H1 (cell line): ENCODE measurements around the gene POLR2F. TPM values are rescaled to one million over a fixed set of nuclear protein-coding genes. Genes with fewer than 3 reads are reported as not detected.

ENCODE experiments used
- CTCF ChIA-PET: fragments of 300-600 bp; sonication (Branson Sonifier 250); formaldehyde crosslinking; loops from one replicate; lab custom pipeline; 2021; ENCODE audit not compliant: partially characterized antibody; lab: Charles Lee
- POLR2A ChIA-PET: fragments of 300-600 bp; sonication (Branson Sonifier 250); formaldehyde crosslinking; loops from one replicate; lab custom pipeline; 2021; ENCODE audit warnings: inconsistent platforms; ENCODE audit not compliant: partially characterized antibody; lab: Charles Lee
- DNase-seq, 2 experiments: peaks; one replicate each; pipeline versions ENCODE4 v3.0.0 to v3.0.0-alpha.2; 2010 to 2022; ENCODE audit warnings: low spot score in 2 of 2, low read depth in 1 of 2, mixed read lengths in 1 of 2
- FAIRE-seq: peaks from 2 replicates; lab custom pipeline; 2011; peaks lifted over from hg19 to GRCh38; lab: Jason Lieb, UNC
- H2AFZ ChIP-seq: 2 replicates; pipeline ENCODE4 v1.8.1; 2012; ENCODE audit warnings: low read length, inconsistent platforms
- H2AK5ac ChIP-seq: 2 replicates; pipeline ENCODE4 v1.6.1; 2013; ENCODE audit warnings: low read depth, low read length
- H2BK120ac ChIP-seq: replicated peaks from 2 replicates; pipeline ENCODE3; 2013; ENCODE audit warnings: low read depth, low read length, inconsistent platforms
- H2BK12ac ChIP-seq: 2 replicates; pipeline ENCODE4 v1.6.1; 2013; ENCODE audit warnings: low read depth, low read length
- H2BK15ac ChIP-seq: 2 replicates; pipeline ENCODE4 v1.6.1; 2013; ENCODE audit warnings: low read length
- H2BK20ac ChIP-seq: 2 replicates; pipeline ENCODE4 v1.6.1; 2013; ENCODE audit warnings: low read length
- H2BK5ac ChIP-seq: 2 replicates; pipeline ENCODE4 v1.6.1; 2013; ENCODE audit warnings: low read depth, low read length
- H3K14ac ChIP-seq: 2 replicates; pipeline ENCODE4 v1.6.1; 2013; ENCODE audit warnings: inconsistent platforms; ENCODE audit not compliant: insufficient read length
- H3K18ac ChIP-seq: 2 replicates; pipeline ENCODE4 v1.6.1; 2013; ENCODE audit warnings: low read length; ENCODE audit errors: extremely low read depth
- H3K23ac ChIP-seq: 2 replicates; pipeline ENCODE4 v1.6.1; 2013; ENCODE audit warnings: inconsistent platforms; ENCODE audit not compliant: insufficient read length
- H3K23me2 ChIP-seq: 2 replicates; pipeline ENCODE4 v1.6.1; 2013; ENCODE audit warnings: low read depth, low read length
- H3K27ac ChIP-seq: 2 replicates; pipeline ENCODE4 v1.6.1; 2011; ENCODE audit warnings: low read depth, low read length, inconsistent platforms
- H3K27me3 ChIP-seq, 4 experiments: replicated peaks in 1 of 4; 1 replicate in 1 of 4; 2 replicates in 3 of 4; pipeline versions ENCODE4 v1.6.1 to v1.8.1; 2011 to 2013; ENCODE audit warnings: low read length in 3 of 4, mild to moderate bottlenecking in 3 of 4, inconsistent platforms in 2 of 4, mixed read lengths in 2 of 4, moderate library complexity in 1 of 4; ENCODE audit not compliant: control insufficient read depth in 3 of 4, insufficient read depth in 3 of 4; ENCODE audit errors: extremely low read depth in 1 of 4
- H3K36me3 ChIP-seq, 4 experiments: 2 replicates each; pipeline versions ENCODE4 v1.6.1 to v1.8.1; 2011 to 2013; ENCODE audit warnings: mild to moderate bottlenecking in 4 of 4, low read length in 3 of 4, moderate library complexity in 2 of 4, control low read depth in 1 of 4, inconsistent platforms in 1 of 4; ENCODE audit not compliant: insufficient read depth in 4 of 4, control insufficient read depth in 2 of 4
- H3K4ac ChIP-seq: replicated peaks from 2 replicates; pipeline ENCODE3; 2013; ENCODE audit warnings: low read length, low read depth, mixed read lengths, inconsistent platforms; ENCODE audit not compliant: insufficient read length
- H3K4me1 ChIP-seq, 4 experiments: replicated peaks in 1 of 4; 1 replicate in 1 of 4; 2 replicates in 3 of 4; pipeline versions ENCODE4 v1.6.1 to v1.8.1; 2011 to 2013; ENCODE audit warnings: low read length in 3 of 4, inconsistent platforms in 2 of 4, mixed read lengths in 1 of 4; ENCODE audit not compliant: insufficient read depth in 4 of 4, control insufficient read depth in 3 of 4
- H3K4me2 ChIP-seq, 2 experiments: 2 replicates each; pipeline versions ENCODE4 v1.6.1 to v1.8.1; 2011 to 2013; ENCODE audit warnings: low read depth in 2 of 2, low read length in 2 of 2, control low read depth in 1 of 2, inconsistent platforms in 1 of 2, mild to moderate bottlenecking in 1 of 2; ENCODE audit not compliant: insufficient read depth in 1 of 2
- H3K4me3 ChIP-seq, 4 experiments: fragments of 200-600, 300-600 bp in 1 of 4; sonication (generic), shearing (Covaris generic), sonication (Bioruptor Twin) in 1 of 4; 2 replicates each; pipeline versions ENCODE4 v1.5.1 to v1.8.1; 2011 to 2016; ENCODE audit warnings: low read length in 4 of 4, low read depth in 3 of 4, control low read depth in 2 of 4, inconsistent platforms in 2 of 4, mild to moderate bottlenecking in 2 of 4, mixed read lengths in 1 of 4, moderate library complexity in 1 of 4; ENCODE audit not compliant: insufficient read depth in 2 of 4; ENCODE audit errors: extremely low read depth in 1 of 4
- H3K56ac ChIP-seq: replicated peaks from 2 replicates; pipeline ENCODE3; 2013; ENCODE audit warnings: low read depth, mild to moderate bottlenecking, mixed read lengths, low read length, inconsistent platforms; ENCODE audit not compliant: insufficient read length
- H3K79me1 ChIP-seq: 2 replicates; pipeline ENCODE4 v1.6.1; 2013; ENCODE audit warnings: low read depth, low read length, control low read depth
- H3K79me2 ChIP-seq, 2 experiments: 2 replicates each; pipeline versions ENCODE4 v1.6.1 to v1.8.1; 2012 to 2013; ENCODE audit warnings: low read length in 2 of 2, mild to moderate bottlenecking in 2 of 2, inconsistent platforms in 1 of 2; ENCODE audit not compliant: insufficient read depth in 2 of 2, control insufficient read depth in 1 of 2
- H3K9ac ChIP-seq, 4 experiments: replicated peaks in 1 of 4; 1 replicate in 1 of 4; 2 replicates in 3 of 4; pipeline versions ENCODE4 v1.6.1 to v1.8.1; 2011 to 2013; ENCODE audit warnings: low read depth in 3 of 4, low read length in 3 of 4, control low read depth in 2 of 4, mild to moderate bottlenecking in 2 of 4, moderate library complexity in 2 of 4, inconsistent platforms in 1 of 4; ENCODE audit errors: extremely low read depth in 1 of 4
- H3K9me3 ChIP-seq, 2 experiments: 2 replicates each; pipeline versions ENCODE4 v1.6.1 to v1.8.1; 2012 to 2013; ENCODE audit warnings: mild to moderate bottlenecking in 2 of 2, moderate library complexity in 2 of 2, control low read depth in 1 of 2, inconsistent platforms in 1 of 2, low read depth in 1 of 2, low read length in 1 of 2, mixed read lengths in 1 of 2; ENCODE audit not compliant: insufficient read depth in 2 of 2
- H4K20me1 ChIP-seq, 2 experiments: replicated peaks in 1 of 2; 2 replicates each; pipeline versions ENCODE3 to v1.8.1; 2011 to 2013; ENCODE audit warnings: inconsistent platforms in 2 of 2, low read length in 2 of 2, mild to moderate bottlenecking in 1 of 2; ENCODE audit not compliant: insufficient read depth in 2 of 2, control insufficient read depth in 1 of 2
- H4K5ac ChIP-seq: 2 replicates; pipeline ENCODE4 v1.6.1; 2013; ENCODE audit warnings: low read length, low read depth, mixed read lengths, inconsistent platforms; ENCODE audit not compliant: insufficient read length
- H4K8ac ChIP-seq: 2 replicates; pipeline ENCODE4 v1.8.0; 2013; ENCODE audit warnings: mild to moderate bottlenecking, moderate library complexity, low read length, inconsistent platforms; ENCODE audit not compliant: insufficient read depth; ENCODE audit errors: extremely low read depth
- H4K91ac ChIP-seq: replicated peaks from 2 replicates; pipeline ENCODE3; 2013; ENCODE audit warnings: low read length, mixed read lengths, inconsistent platforms; ENCODE audit not compliant: insufficient read length
- CREB1 ChIP-seq: IDR thresholded peaks from 2 replicates; pipeline ENCODE4 v1.6.1; 2012; ENCODE audit warnings: inconsistent platforms
- WGBS, 2 experiments: shearing (Covaris generic) in 1 of 2; methylation state at CpG; one replicate each; pipeline versions ENCODE4 v1.1.6 to v1.1.7; 2013 to 2015; ENCODE audit warnings: low lambda C conversion rate in 2 of 2, mixed read lengths in 2 of 2, inconsistent platforms in 1 of 2, low coverage in 1 of 2, missing lambda C conversion rate in 1 of 2; ENCODE audit not compliant: insufficient replicate concordance in 2 of 2, insufficient coverage in 1 of 2, insufficient read length in 1 of 2; ENCODE audit errors: extremely low coverage in 1 of 2, missing lambda C conversion rate in 1 of 2; 5-methylcytosine and 5-hydroxymethylcytosine counted together
- polyA plus RNA-seq, 7 experiments: library from polyadenylated mRNA; depleted of rRNA in 3 of 7; stranded (reverse) in 5 of 7; unstranded in 2 of 7; fragments of >200 nt in 5 of 7; fragments of 200-250 nt in 2 of 7; gene quantifications; 1 replicate in 5 of 7; 2 replicates in 1 of 7; 4 replicates in 1 of 7; pipeline versions ENCODE4 v1.2.1 to v1.2.3, GENCODE V29; 2011 to 2013; ENCODE audit warnings: missing spikeins in 2 of 7, mixed read lengths in 2 of 7
- total RNA-seq: library from RNA; stranded (reverse); fragmentation: NEBNext Ultra II Directional; extraction: Animal tissue kit (Norgen Biotek cat#: 25700); gene quantifications from 2 replicates; pipeline ENCODE4 v1.2.1, GENCODE V29; 2021

The POLR2F gene
- total and polyA plus RNA-seq, 2 of the 8 experiments (the other 6 are each of a cell fraction or from before 2014, with no cell fraction given): 150 to 176 TPM

DNA sequence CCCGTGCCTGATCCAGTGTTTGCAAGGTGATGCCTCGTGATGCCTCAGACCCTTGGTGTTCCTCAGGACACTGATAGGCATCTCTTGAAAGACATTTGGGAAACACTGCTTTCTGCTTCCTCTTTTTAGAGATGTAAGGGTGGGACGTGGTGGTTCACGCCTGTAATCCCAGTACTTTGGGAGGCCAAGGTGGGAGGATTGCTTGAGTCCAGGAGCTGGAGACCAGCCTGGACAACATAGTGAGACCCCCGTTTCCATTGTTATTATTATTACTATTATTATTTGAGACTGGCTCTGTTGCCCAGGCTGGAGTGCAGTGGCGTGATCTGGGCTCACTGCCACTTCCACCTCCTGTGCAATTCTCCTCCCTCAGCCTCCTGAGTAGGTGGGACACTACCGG, 37.4 kb downstream of the POLR2F start:
- Histone ChIP-seq H3K79me2 (no peaks in the 10 kb centered on the region), H3K23ac (no peak overlapping the region), H2BK15ac (no peak overlapping the region), H3K36me3 (no peaks in the 10 kb centered on the region; a peak in 1 of 8 replicates), H4K5ac (no peak overlapping the region), H3K56ac (no peak overlapping the region), H2AFZ (no peak overlapping the region), H2BK20ac (no peak overlapping the region), H2BK120ac (no peak overlapping the region), H3K14ac (no peak overlapping the region), H4K91ac (no peak overlapping the region), H3K79me1 (no peaks in the 10 kb centered on the region), H2BK12ac (no peak overlapping the region), H3K4me2 (no peak overlapping the region), H4K8ac (no peak overlapping the region), H2AK5ac (no peak overlapping the region), H3K4me1 (peaks cover 0 to 3% (median under 1%) of the 10 kb centered on the region in 4 experiments; a peak in 3 of 7 replicates), H3K27ac (no peak overlapping the region), H3K27me3 (no peaks in the 10 kb centered on the region; a peak in 1 of 7 replicates), H2BK5ac (no peak overlapping the region), H3K18ac (no peak overlapping the region), H3K4me3 (no peak overlapping the region), H3K9me3 (no peaks in the 10 kb centered on the region), H3K4ac (no peak overlapping the region), H3K9ac (no peak overlapping the region), H4K20me1 (no peaks in the 10 kb centered on the region), H3K23me2 (no peaks in the 10 kb centered on the region)
- no peak for TF ChIP-seq CREB1
- ChIA-PET POLR2A (no interaction called here), CTCF (interaction anchor here (0.6 to 3.5 kb wide), 2 partner anchors 62 to 255 kb away, joined by 3 to 17 read pairs; no protein-coding TSS in a partner anchor)
- no peak for FAIRE-seq
- 93% methylated on average over 7 of the region's 7 CpGs; no CpG with 5 or more reads in 1 of the 2 experiments for WGBS, 2 experiments
- no peak for DNase-seq
